K562 (cell line): Measurements from ENCODE around the gene KCNS1. TPM values are rescaled to one million over a fixed set of nuclear protein-coding genes. Genes with fewer than 3 reads are reported as not detected.
A peak's percentile ranks its signal among the peaks of the same experiment; 100 is the strongest.

Experiments used
- ATAC-seq: fragments of 200-7000 bp; cut with Tn5 transposase; 3 replicates; pipeline ENCODE4 v1.9.1; 2020; ENCODE audit warnings: moderate library complexity
- BruUV-seq: library from RNA; stranded (reverse); fragments of 400-500 nt; replicated peaks from 2 replicates; lab custom pipeline; 2021; lab: Mats Ljungman, UMichigan
- CTCF ChIA-PET: fragments of 300-600 bp; formaldehyde crosslinking; extraction: SDS; loops from one replicate; lab custom pipeline; 2021; ENCODE audit warnings: low intra/inter-chr PET ratio; lab: Yijun Ruan, JAX
- POLR2A ChIA-PET: fragments of 300-600, 350-650 bp; sonication (Branson Sonifier 250); formaldehyde crosslinking; extraction: SDS; loops from one replicate; lab custom pipeline; 2021; ENCODE audit warnings: antibody characterized with exemption, inconsistent platforms; lab: Yijun Ruan, JAX
- DNase-seq, 4 experiments: peaks; one replicate each; pipeline versions ENCODE4 v3.0.0 to v3.0.0-alpha.2; 2011 to 2018; ENCODE audit warnings: low spot score in 3 of 4, mixed read lengths in 3 of 4; ENCODE audit errors: extremely low read depth in 1 of 4
- FAIRE-seq: peaks from 2 replicates; lab custom pipeline; 2011; peaks lifted over from hg19 to GRCh38; lab: Jason Lieb, UNC
- H2AFZ ChIP-seq: 2 replicates; pipeline ENCODE4 v1.6.0; 2011; ENCODE audit warnings: low read depth, low read length, control low read depth, inconsistent platforms
- H3K27ac ChIP-seq: fragments of 200-600 bp; 3 replicates; pipeline ENCODE4 v1.8.0; 2011; ENCODE audit warnings: low read depth, mild to moderate bottlenecking, control low read depth, inconsistent platforms, low read length, moderate library complexity, mixed read lengths; ENCODE audit errors: extremely low read depth
- H3K27me3 ChIP-seq, 2 experiments: fragments of 300-600 bp in 1 of 2; 2 replicates in 1 of 2; 3 replicates in 1 of 2; pipeline versions ENCODE4 v1.6.0 to v1.8.0; 2011; ENCODE audit warnings: inconsistent platforms in 2 of 2, low read length in 2 of 2, mild to moderate bottlenecking in 1 of 2, mixed read lengths in 1 of 2, moderate library complexity in 1 of 2; ENCODE audit not compliant: control insufficient read depth in 2 of 2, insufficient read depth in 2 of 2
- H3K36me3 ChIP-seq: fragments of 300-600 bp; 3 replicates; pipeline ENCODE4 v1.8.0; 2011; ENCODE audit warnings: mild to moderate bottlenecking, low read length, inconsistent platforms; ENCODE audit not compliant: control insufficient read depth, insufficient read depth
- H3K4me1 ChIP-seq, 2 experiments: fragments of 200-600 bp in 1 of 2; replicated peaks in 1 of 2; 2 replicates in 1 of 2; 3 replicates in 1 of 2; pipeline versions ENCODE4 v1.5.1 to v1.8.0; 2011; ENCODE audit warnings: inconsistent platforms in 2 of 2, low read length in 2 of 2, mild to moderate bottlenecking in 1 of 2, mixed read lengths in 1 of 2, moderate library complexity in 1 of 2; ENCODE audit not compliant: control insufficient read depth in 2 of 2, insufficient read depth in 2 of 2
- H3K4me2 ChIP-seq: 2 replicates; pipeline ENCODE4 v1.6.1; 2011; ENCODE audit warnings: low read length, control low read depth, inconsistent platforms, mixed read lengths; ENCODE audit not compliant: insufficient read depth
- H3K4me3 ChIP-seq: fragments of 200-600 bp; sonication (generic), shearing (Covaris generic); 2 replicates; pipeline ENCODE4 v1.5.1; 2016; ENCODE audit warnings: control low read depth, inconsistent platforms
- H3K79me2 ChIP-seq: fragments of 200-600 bp; 3 replicates; pipeline ENCODE4 v1.8.0; 2011; ENCODE audit warnings: low read length, inconsistent platforms; ENCODE audit not compliant: control insufficient read depth, insufficient read depth
- H3K9ac ChIP-seq, 2 experiments: 2 replicates each; pipeline versions ENCODE4 v1.6.0 to v1.6.1; 2011; ENCODE audit warnings: low read depth in 2 of 2, low read length in 2 of 2, control low read depth in 1 of 2, inconsistent platforms in 1 of 2, mild to moderate bottlenecking in 1 of 2, mixed read lengths in 1 of 2; ENCODE audit not compliant: insufficient read depth in 1 of 2
- H3K9me1 ChIP-seq: one replicate; pipeline ENCODE4 v1.6.0; 2011; ENCODE audit warnings: inconsistent platforms, mild to moderate bottlenecking, low read length, moderate library complexity; ENCODE audit not compliant: control insufficient read depth, insufficient read depth
- H3K9me3 ChIP-seq: replicated peaks from 2 replicates; pipeline ENCODE4 v1.5.1; 2011; ENCODE audit warnings: low read depth, low read length, inconsistent platforms; ENCODE audit not compliant: control insufficient read depth, insufficient read depth
- H4K20me1 ChIP-seq: replicated peaks from 2 replicates; pipeline ENCODE4 v1.6.1; 2011; ENCODE audit warnings: low read length, inconsistent platforms, mixed read lengths; ENCODE audit not compliant: control insufficient read depth, insufficient read depth
- TRIM24 ChIP-seq, 2 experiments: fragments of 450-650 bp; IDR thresholded peaks; 2 replicates each; pipeline ENCODE4 v1.6.1; 2016
- ZNF830 ChIP-seq: fragments of 250-450 bp; sonication (Bioruptor Pico); IDR thresholded peaks from 2 replicates; pipeline ENCODE4 v1.5.0; 2021; ENCODE audit warnings: mild to moderate bottlenecking
- WGBS: fragments of 100-300 bp; shearing (Covaris generic); methylation state at CpG from one replicate; pipeline ENCODE4 v1.1.6; 2016; ENCODE audit warnings: low coverage, mixed read lengths; ENCODE audit not compliant: insufficient coverage; ENCODE audit errors: missing lambda C conversion rate; 5-methylcytosine and 5-hydroxymethylcytosine counted together
- in situ Hi-C: fragments of 300-500 bp; cut with MboI; formaldehyde crosslinking; loops from 4 replicates; pipeline ENCODE4 v1.15.0; 2018; ENCODE audit warnings: inconsistent platforms, mixed read lengths
- intact Hi-C: fragments of 100-400 bp; cut with micrococcal nuclease; formaldehyde crosslinking; loops from 2 replicates; pipeline ENCODE4 v1.14.2; 2022
- polyA plus RNA-seq, 8 experiments: library from polyadenylated mRNA; depleted of rRNA in 4 of 8; stranded (reverse) in 5 of 8; unstranded in 3 of 8; fragments of >200 nt; fragmentation: Nextera tagmentation in 2 of 8; fragmentation: Illumina TruSeq in 1 of 8; extraction: Ambion mirVana in 2 of 8; extraction: Trizol in 1 of 8; gene quantifications; 2 replicates each; pipeline versions ENCODE4 v1.2.1 to v1.2.3, GENCODE V29; 2011 to 2014; ENCODE audit warnings: inconsistent platforms in 1 of 8, missing spikeins in 1 of 8
- total RNA-seq, 7 experiments: library from RNA; depleted of rRNA in 6 of 7; stranded (reverse); fragments of >200 nt in 6 of 7; fragmentation: Illumina TruSeq in 2 of 7; extraction: Trizol in 2 of 7; gene quantifications; 2 replicates each; pipeline versions ENCODE4 v1.2.1 to v1.2.3, GENCODE V29; 2011 to 2021; ENCODE audit warnings: low replicate concordance in 1 of 7
- TF ChIP-seq, protein P1 (sequence below), 3 experiments: IDR thresholded peaks in 2 of 3; conservative IDR thresholded peaks in 1 of 3; 2 replicates each; pipeline ENCODE4 v1.5.1; 2011 to 2012; ENCODE audit warnings: low read length in 3 of 3, mild to moderate bottlenecking in 3 of 3, control low read depth in 2 of 3, improper control_type of control experiment in 1 of 3, inconsistent platforms in 1 of 3, low read depth in 1 of 3, mixed read lengths in 1 of 3, moderate library complexity in 1 of 3; ENCODE audit not compliant: insufficient read depth in 2 of 3
- TF ChIP-seq, protein P2 (sequence below): fragments of 450-650 bp; IDR thresholded peaks from 2 replicates; pipeline ENCODE4 v1.7.1; 2018; ENCODE audit warnings: mild to moderate bottlenecking, low read depth; ENCODE audit not compliant: partially characterized antibody

KCNS1 gene
- total and polyA plus RNA-seq, 9 of the 15 experiments (the other 6 are each of a cell fraction or from before 2014, with no cell fraction given): not detected

DNA sequence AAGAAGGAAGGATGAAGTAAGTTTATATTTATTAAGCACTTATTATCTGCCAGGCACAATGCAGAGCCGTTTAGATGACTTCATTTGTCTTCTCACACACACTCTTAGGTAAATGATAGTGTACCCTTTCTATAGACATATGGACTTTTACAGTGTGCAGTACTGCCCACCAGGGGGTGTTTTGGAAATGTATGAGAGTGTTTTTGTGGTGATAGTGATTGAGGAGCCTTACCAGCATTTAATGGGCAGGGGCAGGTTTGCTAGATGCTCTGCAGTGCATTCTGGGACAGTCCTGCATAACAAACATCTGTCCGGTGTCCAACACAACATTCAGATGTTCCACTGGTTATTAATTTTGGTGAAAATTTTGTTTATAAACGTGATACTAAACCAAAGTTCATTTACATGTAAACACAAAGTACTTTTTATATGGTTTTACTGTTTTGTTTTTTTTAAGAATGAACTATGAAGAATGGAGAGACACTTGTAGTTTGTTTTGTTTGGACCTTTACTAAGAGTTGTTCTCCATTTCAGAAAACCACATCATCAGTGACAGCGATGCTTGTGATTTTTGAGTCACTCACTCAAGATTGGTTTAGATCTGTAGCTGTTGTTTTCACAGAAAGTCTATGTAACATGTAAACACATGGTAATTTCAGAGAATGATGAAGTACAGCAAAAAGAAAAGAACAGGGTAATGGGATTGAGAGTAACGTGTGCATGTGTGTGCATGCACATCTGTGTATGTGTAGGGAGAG is 19.9 kb downstream of the KCNS1 start:
- H3K4me1 ChIP-seq: no peaks in the 10 kb centered on the region
- H3K27me3 ChIP-seq: no peaks in the 10 kb centered on the region
- no peak for FAIRE-seq
- TF ChIP-seq ZNF830 (CRISPR knock-in tag): no peak
- TF ChIP-seq, protein P1, sequence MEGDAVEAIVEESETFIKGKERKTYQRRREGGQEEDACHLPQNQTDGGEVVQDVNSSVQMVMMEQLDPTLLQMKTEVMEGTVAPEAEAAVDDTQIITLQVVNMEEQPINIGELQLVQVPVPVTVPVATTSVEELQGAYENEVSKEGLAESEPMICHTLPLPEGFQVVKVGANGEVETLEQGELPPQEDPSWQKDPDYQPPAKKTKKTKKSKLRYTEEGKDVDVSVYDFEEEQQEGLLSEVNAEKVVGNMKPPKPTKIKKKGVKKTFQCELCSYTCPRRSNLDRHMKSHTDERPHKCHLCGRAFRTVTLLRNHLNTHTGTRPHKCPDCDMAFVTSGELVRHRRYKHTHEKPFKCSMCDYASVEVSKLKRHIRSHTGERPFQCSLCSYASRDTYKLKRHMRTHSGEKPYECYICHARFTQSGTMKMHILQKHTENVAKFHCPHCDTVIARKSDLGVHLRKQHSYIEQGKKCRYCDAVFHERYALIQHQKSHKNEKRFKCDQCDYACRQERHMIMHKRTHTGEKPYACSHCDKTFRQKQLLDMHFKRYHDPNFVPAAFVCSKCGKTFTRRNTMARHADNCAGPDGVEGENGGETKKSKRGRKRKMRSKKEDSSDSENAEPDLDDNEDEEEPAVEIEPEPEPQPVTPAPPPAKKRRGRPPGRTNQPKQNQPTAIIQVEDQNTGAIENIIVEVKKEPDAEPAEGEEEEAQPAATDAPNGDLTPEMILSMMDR (IDR thresholded peaks at IDR 0.05 in 2 of 3, conservative IDR thresholded peaks at IDR 0.05 in 1 of 3; ENCODE audit: insufficient read depth in 2 of 3, low read depth in 1 of 3, low read length in 3 of 3): peak; percentile 32 to 46 (median 46); a peak in 3 of 6 replicates
- no peak for TF ChIP-seq TRIM24 (IDR thresholded peaks at IDR 0.05)
- TF ChIP-seq, protein P2, sequence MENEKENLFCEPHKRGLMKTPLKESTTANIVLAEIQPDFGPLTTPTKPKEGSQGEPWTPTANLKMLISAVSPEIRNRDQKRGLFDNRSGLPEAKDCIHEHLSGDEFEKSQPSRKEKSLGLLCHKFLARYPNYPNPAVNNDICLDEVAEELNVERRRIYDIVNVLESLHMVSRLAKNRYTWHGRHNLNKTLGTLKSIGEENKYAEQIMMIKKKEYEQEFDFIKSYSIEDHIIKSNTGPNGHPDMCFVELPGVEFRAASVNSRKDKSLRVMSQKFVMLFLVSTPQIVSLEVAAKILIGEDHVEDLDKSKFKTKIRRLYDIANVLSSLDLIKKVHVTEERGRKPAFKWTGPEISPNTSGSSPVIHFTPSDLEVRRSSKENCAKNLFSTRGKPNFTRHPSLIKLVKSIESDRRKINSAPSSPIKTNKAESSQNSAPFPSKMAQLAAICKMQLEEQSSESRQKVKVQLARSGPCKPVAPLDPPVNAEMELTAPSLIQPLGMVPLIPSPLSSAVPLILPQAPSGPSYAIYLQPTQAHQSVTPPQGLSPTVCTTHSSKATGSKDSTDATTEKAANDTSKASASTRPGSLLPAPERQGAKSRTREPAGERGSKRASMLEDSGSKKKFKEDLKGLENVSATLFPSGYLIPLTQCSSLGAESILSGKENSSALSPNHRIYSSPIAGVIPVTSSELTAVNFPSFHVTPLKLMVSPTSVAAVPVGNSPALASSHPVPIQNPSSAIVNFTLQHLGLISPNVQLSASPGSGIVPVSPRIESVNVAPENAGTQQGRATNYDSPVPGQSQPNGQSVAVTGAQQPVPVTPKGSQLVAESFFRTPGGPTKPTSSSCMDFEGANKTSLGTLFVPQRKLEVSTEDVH: no peak
- TF ChIP-seq, all 486 proteins: peak for 1
- Histone ChIP-seq H3K27ac (no peak overlapping the region), H4K20me1 (no peaks in the 10 kb centered on the region), H3K9ac (no peak overlapping the region), H3K36me3 (peaks cover 32% of the 10 kb centered on the region; the same call in 2 of the 3 replicates), H2AFZ (no peak overlapping the region), H3K9me1 (no peaks in the 10 kb centered on the region), H3K4me3 (no peak overlapping the region), H3K9me3 (no peaks in the 10 kb centered on the region), H3K79me2 (no peaks in the 10 kb centered on the region), H3K4me2 (no peak overlapping the region)
- DNase-seq: peak in 3 of 4 experiments; percentile 13 to 62 (median 57)
- intact Hi-C loops: no loop called here
- CTCF ChIA-PET: no interaction called here
- in situ Hi-C loops: no loop called here
- POLR2A ChIA-PET: interaction anchor here (0.6 kb wide), 1 partner anchor 14 kb away, joined by 3 read pairs; no protein-coding TSS in a partner anchor
- BruUV-seq: no TSS peak
- 81% methylated on average over 5 of the region's 5 CpGs for WGBS
- ATAC-seq: peak; percentile 85
